ENCODE measurements around the gene MEF2C.

The MEF2C gene

DNA sequence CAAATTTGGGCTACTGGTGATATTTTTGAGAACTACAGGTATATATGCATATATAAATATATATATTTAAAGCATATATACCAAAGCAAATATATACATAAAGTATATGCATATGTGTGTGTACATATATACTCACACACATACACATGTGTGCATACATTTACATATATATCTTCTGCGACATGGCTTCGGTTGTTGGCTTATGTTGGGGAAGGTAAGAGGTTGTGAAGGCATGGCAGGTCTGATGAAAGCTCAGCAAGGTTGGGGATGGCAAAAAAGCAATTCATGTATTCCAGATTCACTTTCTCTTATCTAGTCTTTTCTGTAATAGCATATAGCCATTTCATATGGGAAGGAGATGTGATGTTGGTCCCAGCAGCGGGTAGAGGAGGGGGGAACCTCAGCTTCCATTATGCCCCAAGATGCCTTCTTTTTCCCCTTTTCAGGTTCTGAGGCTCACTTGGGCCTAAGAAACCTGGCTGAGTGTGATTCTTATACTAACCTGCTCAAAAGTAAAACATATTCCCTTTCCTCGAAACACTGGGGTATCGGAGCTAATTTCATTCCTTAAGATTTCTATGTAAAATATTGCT lies 201.7 kb downstream of the MEF2C start:
- TF ChIP-seq, protein P1, sequence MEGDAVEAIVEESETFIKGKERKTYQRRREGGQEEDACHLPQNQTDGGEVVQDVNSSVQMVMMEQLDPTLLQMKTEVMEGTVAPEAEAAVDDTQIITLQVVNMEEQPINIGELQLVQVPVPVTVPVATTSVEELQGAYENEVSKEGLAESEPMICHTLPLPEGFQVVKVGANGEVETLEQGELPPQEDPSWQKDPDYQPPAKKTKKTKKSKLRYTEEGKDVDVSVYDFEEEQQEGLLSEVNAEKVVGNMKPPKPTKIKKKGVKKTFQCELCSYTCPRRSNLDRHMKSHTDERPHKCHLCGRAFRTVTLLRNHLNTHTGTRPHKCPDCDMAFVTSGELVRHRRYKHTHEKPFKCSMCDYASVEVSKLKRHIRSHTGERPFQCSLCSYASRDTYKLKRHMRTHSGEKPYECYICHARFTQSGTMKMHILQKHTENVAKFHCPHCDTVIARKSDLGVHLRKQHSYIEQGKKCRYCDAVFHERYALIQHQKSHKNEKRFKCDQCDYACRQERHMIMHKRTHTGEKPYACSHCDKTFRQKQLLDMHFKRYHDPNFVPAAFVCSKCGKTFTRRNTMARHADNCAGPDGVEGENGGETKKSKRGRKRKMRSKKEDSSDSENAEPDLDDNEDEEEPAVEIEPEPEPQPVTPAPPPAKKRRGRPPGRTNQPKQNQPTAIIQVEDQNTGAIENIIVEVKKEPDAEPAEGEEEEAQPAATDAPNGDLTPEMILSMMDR (IDR thresholded peaks at IDR 0.05) = no peak
- Histone ChIP-seq H3K36me3 (no peaks in the 10 kb centered on the region), H3K27ac (no peak overlapping the region), H3K27me3 (peaks cover 10 to 99% of the 10 kb centered on the region in 2 donors), H3K4me1 (peaks cover 0 to 29% (median 22%) of the 10 kb centered on the region in 4 donors), H3K9me3 (no peaks in the 10 kb centered on the region), H3K4me3 (no peak overlapping the region)
- DNase-seq = no peak
- intact Hi-C loops (cut with DNase I; ENCODE audit: low total_unique reads) = loop anchor here (5.0 kb wide), 2 partner anchors 539 to 899 kb away; no protein-coding TSS in a partner anchor

DNA sequence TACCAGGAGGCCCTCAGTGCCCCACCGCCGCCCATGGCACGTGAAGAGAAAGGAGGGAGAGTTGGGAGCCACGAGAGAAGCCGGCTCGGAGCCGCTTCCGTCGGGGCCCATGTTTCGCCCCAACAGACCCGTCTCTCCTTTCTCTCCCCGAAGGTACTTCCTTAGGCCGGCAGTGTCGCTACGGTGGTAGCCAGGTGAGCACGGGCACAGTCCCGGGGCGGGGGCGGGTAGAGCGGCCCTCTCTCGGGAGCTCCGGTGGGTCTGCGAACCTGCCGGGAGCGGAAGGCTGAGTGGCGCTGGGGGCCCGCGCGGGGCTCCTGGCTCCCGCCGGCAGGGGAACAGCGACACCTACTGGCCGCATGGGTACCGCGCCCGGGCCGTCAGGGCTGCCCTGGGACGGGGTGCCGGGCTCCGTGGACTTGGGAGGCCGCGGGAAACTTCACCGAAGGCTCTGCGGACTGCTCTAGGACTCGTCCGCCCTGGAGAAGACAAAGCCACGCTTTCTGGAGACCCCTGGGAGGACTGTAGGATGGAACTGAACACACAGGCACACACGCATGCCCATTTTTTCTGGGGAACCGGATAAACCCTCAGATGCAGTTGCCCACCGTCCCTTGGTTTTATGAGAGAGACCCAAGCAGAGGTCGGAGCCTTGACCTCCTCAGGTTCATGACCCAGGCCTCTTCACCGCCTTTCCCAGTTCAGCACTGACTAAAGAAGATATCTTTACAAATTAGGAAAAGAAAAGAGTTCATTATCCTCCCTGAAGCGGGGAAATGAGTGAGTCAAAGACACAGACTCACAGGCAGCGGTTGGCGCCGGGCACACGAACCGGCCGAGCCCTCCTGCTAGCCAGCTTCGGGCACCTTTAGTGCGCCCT lies 202.5 kb downstream of the MEF2C start:
- peaks cover 10 to 98% of the 10 kb centered on the region in 2 donors for H3K27me3 ChIP-seq
- H3K27ac ChIP-seq = no peak overlapping the region
- intact Hi-C loops (cut with DNase I; ENCODE audit: low total_unique reads) = loop anchor here (5.0 kb wide), 2 partner anchors 538 to 898 kb away; no protein-coding TSS in a partner anchor
- TF ChIP-seq, protein P1 (IDR thresholded peaks at IDR 0.05) = peak; percentile 77 to 93
- peak overlapping the region; percentile 21 to 36 for H3K4me3 ChIP-seq
- no peak for DNase-seq
- H3K36me3 ChIP-seq = no peaks in the 10 kb centered on the region
- no peaks in the 10 kb centered on the region for H3K9me3 ChIP-seq
- H3K4me1 ChIP-seq = peaks cover 0 to 36% (median 28%) of the 10 kb centered on the region in 4 donors

DNA sequence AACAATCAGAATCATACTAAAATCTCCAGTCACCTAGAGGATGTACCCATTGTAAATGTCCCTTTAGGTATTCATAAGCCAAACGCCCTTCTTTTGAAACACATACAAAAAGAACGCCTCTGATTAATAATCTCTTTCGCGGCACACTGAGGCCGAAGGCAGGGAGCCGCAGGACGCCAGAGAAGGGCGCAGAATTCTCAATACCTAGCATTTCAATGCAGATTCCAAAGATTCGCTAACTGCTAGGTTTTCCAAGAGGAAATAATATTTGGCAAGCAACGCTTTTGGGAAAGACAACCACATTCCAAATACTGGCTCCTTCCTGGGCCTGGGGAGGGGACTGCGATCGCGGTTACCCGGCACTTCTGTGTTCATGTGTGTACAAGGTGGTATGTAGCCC lies 203.3 kb downstream of the MEF2C start:
- DNase-seq = no peak
- no peaks in the 10 kb centered on the region for H3K36me3 ChIP-seq
- no peak overlapping the region for H3K27ac ChIP-seq
- peaks cover 0 to 36% (median 29%) of the 10 kb centered on the region in 4 donors for H3K4me1 ChIP-seq
- no peaks in the 10 kb centered on the region for H3K9me3 ChIP-seq
- H3K27me3 ChIP-seq = peaks cover 6 to 98% of the 10 kb centered on the region in 2 donors
- H3K4me3 ChIP-seq = no peak overlapping the region
- TF ChIP-seq, protein P1 (IDR thresholded peaks at IDR 0.05) = no peak
- intact Hi-C loops (cut with DNase I; ENCODE audit: low total_unique reads) = loop anchor here (5.0 kb wide), 2 partner anchors 537 to 897 kb away; no protein-coding TSS in a partner anchor

DNA sequence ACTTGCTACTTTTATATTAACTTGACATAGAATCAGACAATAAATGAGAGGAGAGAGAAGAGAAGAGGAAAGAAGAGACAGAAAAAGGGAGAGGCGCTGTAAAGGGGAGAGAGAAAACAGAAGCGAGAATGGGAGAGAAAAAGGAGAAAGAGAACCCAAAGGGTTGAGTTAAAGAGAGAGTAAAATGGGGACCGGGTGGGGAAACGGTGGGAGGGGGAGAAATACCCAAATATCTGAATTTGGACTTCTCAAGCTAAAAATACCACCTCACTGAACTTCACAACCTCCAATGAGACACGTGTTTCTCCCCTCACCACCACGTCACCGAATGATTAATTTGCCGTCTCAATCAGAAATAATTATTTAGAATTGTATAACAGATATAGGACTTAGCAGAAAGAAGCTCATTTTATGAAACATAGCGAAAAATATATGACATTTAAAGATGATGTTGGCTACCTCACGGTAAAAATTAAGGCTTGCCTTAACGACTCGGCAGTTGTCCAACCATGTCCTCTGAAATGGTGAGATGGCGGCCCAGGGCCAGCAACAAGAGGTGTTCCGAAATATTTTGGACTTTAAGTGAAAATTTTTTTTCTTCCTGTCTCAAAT lies 204.1 kb downstream of the MEF2C start:
- no peak for DNase-seq
- intact Hi-C loops (cut with DNase I; ENCODE audit: low total_unique reads) = no loop called here
- H3K27ac ChIP-seq = no peak overlapping the region
- TF ChIP-seq, protein P1 (IDR thresholded peaks at IDR 0.05) = no peak
- no peak overlapping the region for H3K4me3 ChIP-seq
- peaks cover 0 to 38% (median 31%) of the 10 kb centered on the region in 4 donors for H3K4me1 ChIP-seq
- peaks cover 6 to 98% of the 10 kb centered on the region in 2 donors for H3K27me3 ChIP-seq
- no peaks in the 10 kb centered on the region for H3K9me3 ChIP-seq
- H3K36me3 ChIP-seq = no peaks in the 10 kb centered on the region

DNA sequence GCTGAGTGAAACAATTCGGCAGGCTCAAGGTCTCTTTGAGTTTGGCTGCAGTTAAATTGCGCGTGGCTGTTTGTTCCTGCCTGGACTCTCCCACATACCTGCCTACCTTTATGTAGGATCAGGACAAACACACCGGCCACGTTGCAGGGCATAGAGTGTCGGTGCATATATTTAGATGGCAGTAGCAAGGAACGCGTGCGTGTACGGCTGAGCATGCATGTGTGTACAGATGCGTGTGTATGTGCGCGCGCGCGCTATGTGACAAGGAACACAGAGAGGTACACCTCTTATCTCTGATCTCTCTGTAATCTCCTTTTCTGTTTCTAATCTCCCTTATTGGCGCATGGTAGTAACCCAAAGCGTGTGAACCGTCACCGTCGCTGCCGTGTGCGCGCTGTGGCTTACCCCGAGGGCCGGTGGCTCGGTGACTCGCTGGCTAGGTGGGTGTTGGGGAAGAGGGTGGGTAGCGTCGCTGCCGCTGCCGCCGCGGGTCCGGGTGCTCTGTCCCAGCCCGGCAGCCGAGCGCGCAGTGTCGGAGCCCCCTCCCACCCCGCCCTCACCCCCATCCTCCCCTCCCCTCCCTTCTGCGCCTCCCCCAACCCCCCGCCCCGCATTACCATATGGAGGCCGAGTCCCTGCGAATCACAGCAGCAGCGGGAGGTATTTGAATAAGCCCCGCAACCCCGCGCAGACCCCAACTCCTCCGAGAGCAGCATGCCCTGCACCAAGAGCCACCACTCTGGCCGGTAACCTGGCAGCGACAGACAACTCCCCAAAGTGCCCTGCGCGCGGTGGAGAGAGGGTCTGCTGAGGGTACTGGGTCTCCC lies 204.8 kb downstream of the MEF2C start:
- H3K27ac ChIP-seq = no peak overlapping the region
- DNase-seq = no peak
- H3K4me1 ChIP-seq = peaks cover 0 to 32% (median 27%) of the 10 kb centered on the region in 4 donors
- no peak overlapping the region for H3K4me3 ChIP-seq
- intact Hi-C loops (cut with DNase I; ENCODE audit: low total_unique reads) = no loop called here
- peaks cover 6 to 98% of the 10 kb centered on the region in 2 donors for H3K27me3 ChIP-seq
- H3K9me3 ChIP-seq = no peaks in the 10 kb centered on the region
- H3K36me3 ChIP-seq = no peaks in the 10 kb centered on the region
- TF ChIP-seq, protein P1 (IDR thresholded peaks at IDR 0.05) = no peak
